ENCODE measurements around the gene RPS3A.

GRCh38 chr4:151095142-151095541, 4.3 kb upstream of the RPS3A start:
- TF ChIP-seq CTCF (IDR thresholded peaks at IDR 0.05) (no peak), ZFX (IDR thresholded peaks at IDR 0.05; ENCODE audit: borderline replicate concordance) (no peak)
